ENCODE measurements around the gene MRC1. TPM values are rescaled to one million over a fixed set of nuclear protein-coding genes. Genes with fewer than 3 reads are reported as not detected.
"Not testable (repeated sequence)": the region's sequence is repeated elsewhere in the genome, so short reads cannot be mapped to it uniquely, and the experiment has no call there.

The MRC1 gene
- total RNA-seq, 2 experiments from 2014 or later: not detected

DNA sequence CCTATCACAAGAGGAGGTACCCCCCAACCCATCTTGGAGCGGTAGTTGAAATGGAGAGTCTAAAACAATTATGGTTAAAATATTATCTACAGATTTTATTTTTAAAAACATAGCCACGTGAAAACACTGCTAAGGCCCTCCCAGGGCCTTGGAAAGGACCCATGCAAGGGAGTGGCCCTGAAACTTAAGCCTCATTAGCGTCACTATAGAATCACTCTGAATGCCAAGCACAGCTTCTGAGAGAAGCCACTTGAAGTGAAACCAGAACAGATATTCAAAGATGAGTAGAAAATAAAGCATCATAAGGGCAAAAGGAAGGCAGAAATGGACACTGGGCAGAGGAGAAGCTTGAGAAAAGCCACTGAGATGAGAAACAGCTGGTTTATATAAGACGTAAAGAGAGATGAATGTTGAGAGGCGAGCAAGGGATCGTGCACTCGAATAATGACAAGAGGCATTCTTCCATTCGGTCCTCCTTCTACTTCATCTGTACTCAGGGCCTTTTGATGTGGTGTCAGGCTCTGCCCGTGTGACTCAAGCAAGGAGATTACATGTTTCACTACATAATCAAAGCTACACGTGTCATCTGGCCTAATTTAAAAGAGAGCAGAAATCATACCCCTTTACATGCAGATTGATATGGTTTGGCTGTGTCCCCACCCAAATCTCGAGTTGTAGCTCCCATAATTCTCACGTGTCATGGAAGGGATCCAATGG lies 109.2 kb downstream of the MRC1 start:
- no peaks in the 10 kb centered on the region for H3K4me1 Mint-ChIP-seq (ENCODE audit: low read depth)
- no peaks in the 10 kb centered on the region for H3K27me3 Mint-ChIP-seq
- DNase-seq (no peak), ATAC-seq (no peak)
- H3K9me3 Mint-ChIP-seq: no peaks in the 10 kb centered on the region
- ChIA-PET CTCF (no interaction called here), POLR2A (no interaction called here)
- TF ChIP-seq, protein P1, sequence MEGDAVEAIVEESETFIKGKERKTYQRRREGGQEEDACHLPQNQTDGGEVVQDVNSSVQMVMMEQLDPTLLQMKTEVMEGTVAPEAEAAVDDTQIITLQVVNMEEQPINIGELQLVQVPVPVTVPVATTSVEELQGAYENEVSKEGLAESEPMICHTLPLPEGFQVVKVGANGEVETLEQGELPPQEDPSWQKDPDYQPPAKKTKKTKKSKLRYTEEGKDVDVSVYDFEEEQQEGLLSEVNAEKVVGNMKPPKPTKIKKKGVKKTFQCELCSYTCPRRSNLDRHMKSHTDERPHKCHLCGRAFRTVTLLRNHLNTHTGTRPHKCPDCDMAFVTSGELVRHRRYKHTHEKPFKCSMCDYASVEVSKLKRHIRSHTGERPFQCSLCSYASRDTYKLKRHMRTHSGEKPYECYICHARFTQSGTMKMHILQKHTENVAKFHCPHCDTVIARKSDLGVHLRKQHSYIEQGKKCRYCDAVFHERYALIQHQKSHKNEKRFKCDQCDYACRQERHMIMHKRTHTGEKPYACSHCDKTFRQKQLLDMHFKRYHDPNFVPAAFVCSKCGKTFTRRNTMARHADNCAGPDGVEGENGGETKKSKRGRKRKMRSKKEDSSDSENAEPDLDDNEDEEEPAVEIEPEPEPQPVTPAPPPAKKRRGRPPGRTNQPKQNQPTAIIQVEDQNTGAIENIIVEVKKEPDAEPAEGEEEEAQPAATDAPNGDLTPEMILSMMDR (IDR thresholded peaks at IDR 0.05): no peak
- no peaks in the 10 kb centered on the region for H3K36me3 Mint-ChIP-seq (ENCODE audit: low read depth)
- H3K27ac Mint-ChIP-seq: no peak overlapping the region
- H3K4me3 Mint-ChIP-seq: no peak overlapping the region
- intact Hi-C loops (cut with micrococcal nuclease): no loop called here

DNA sequence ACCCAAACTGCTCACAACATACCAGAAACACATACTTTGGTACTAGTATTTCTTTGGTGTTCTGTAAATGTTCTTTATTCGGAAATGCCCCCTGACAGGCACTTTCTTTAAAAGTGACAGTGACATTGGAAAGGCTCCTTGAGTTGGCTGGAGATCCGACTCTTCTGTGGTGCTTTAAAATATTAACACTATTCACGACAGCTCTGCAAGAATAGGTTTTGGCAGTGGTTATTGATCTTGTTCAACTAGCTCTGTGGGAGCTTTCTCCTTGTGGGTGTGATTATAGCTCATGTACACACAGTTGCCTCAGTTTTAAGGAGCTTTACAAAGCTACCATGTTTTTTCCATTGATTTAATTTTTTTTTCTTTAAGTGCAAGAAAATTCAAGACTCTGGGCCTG lies 112.2 kb downstream of the MRC1 start:
- H3K4me1 Mint-ChIP-seq (ENCODE audit: low read depth): no peaks in the 10 kb centered on the region
- H3K9me3 Mint-ChIP-seq: no peaks in the 10 kb centered on the region
- CTCF ChIA-PET: no interaction called here
- POLR2A ChIA-PET: no interaction called here
- H3K27me3 Mint-ChIP-seq: no peaks in the 10 kb centered on the region
- ATAC-seq: no peak
- TF ChIP-seq, protein P1 (IDR thresholded peaks at IDR 0.05): no peak
- H3K36me3 Mint-ChIP-seq (ENCODE audit: low read depth): no peaks in the 10 kb centered on the region
- no peak for DNase-seq
- no peak overlapping the region for H3K27ac Mint-ChIP-seq
- intact Hi-C loops (cut with micrococcal nuclease): no loop called here
- no peak overlapping the region for H3K4me3 Mint-ChIP-seq

DNA sequence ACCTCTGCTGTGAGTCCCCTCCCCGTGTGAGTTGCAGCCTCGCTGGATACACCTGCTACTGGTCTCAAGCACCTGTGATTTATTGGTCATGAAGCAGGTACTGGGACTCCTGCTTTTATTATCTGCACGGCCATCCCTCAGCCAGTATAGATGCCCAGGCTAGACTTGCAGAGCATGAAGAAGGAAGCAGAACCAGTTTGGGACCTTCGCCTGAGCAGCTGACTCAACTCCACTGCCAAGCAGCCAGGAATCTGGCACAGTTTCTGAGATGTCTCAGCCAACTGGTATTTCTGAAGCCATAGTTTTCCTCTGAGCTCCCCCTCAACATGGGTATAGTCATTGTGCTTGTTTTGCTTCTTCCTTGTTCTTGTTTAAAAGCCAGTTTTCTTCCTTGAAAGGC lies 114.6 kb downstream of the MRC1 start:
- Mint-ChIP-seq H3K4me1 (ENCODE audit: low read depth) (no peaks in the 10 kb centered on the region), H3K4me3 (no peak overlapping the region), H3K36me3 (ENCODE audit: low read depth) (no peaks in the 10 kb centered on the region), H3K27me3 (no peaks in the 10 kb centered on the region), H3K27ac (no peak overlapping the region), H3K9me3 (no peaks in the 10 kb centered on the region)
- no peak for ATAC-seq
- TF ChIP-seq, protein P1 (IDR thresholded peaks at IDR 0.05): no peak
- no peak for DNase-seq
- CTCF ChIA-PET: interaction anchor here (1.7 kb wide), 1 partner anchor 10 kb away, joined by 6 read pairs; no protein-coding TSS in a partner anchor
- intact Hi-C loops (cut with micrococcal nuclease): no loop called here
- POLR2A ChIA-PET: no interaction called here

DNA sequence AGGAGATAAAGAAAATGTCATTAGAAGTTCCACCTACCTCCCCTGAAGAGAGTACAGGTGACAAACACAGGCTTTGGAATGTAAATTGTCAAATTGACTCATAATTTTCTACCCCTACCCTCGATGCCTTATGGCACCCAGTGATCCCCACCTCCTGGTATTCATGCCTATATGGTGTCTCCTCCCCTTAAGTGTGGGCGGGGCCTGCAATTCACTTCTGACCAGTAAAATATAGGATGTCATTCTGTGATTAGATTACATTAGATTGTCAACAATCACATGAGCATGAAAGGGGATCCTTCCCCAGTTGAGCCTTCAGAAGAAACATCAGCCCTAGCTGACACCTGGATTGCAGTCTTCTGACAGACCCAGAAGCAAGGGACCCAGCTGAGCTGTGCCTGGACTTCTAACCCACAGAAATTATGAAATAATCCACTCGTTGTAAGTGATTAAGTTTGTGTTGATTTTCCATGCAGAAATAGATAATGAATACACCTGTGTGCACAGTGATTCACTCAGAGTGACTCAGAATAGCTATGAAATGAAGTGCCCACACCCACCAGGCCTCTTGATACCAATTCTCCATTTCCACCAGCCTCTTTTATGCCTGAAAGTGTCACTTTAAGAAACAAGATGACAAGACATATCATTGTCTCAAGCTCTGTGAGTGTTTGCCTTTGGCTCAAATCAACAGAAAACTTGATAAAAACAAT lies 134.0 kb downstream of the MRC1 start:
- ChIA-PET CTCF (no interaction called here), POLR2A (no interaction called here)
- Mint-ChIP-seq H3K4me1 (ENCODE audit: low read depth) (no peaks in the 10 kb centered on the region), H3K36me3 (ENCODE audit: low read depth) (no peaks in the 10 kb centered on the region), H3K27ac (no peak overlapping the region), H3K4me3 (no peak overlapping the region), H3K27me3 (no peaks in the 10 kb centered on the region), H3K9me3 (no peaks in the 10 kb centered on the region)
- TF ChIP-seq, protein P1 (IDR thresholded peaks at IDR 0.05): no peak
- DNase-seq: no peak
- no peak for ATAC-seq
- intact Hi-C loops (cut with micrococcal nuclease): no loop called here

DNA sequence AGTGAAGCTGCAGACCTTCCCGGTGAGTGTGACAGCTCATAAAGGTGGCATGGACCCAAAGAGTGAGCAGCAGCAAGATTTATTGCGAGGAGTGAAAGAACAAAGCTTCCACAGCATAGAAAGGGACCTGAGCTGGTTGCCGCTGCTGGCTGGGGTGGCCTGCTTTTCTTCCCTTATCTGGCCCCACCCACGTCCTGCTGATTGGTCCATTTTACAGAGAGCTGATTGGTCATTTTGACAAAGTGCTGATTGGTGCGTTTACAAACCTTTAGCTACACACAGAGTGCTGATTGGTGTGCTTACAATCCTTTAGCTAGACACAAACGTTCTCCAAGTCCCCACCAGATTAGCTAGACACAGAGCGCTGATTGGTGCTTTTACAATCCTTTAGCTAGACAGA lies 141.1 kb downstream of the MRC1 start:
- DNase-seq; intact Hi-C loops (cut with micrococcal nuclease); H3K9me3 Mint-ChIP-seq; ATAC-seq; POLR2A ChIA-PET; H3K4me1 Mint-ChIP-seq (ENCODE audit: low read depth); H3K36me3 Mint-ChIP-seq (ENCODE audit: low read depth); H3K27ac Mint-ChIP-seq; H3K27me3 Mint-ChIP-seq; CTCF ChIA-PET; H3K4me3 Mint-ChIP-seq: not testable (repeated sequence)

Measured in activated CD8-positive, alpha-beta T cell treated with anti-CD3 and anti-CD28 coated beads for 36 hours (primary cell).